Right atrium auricular region (tissue), 2 donors: ENCODE measurements around the gene PSMB2. TPM values are rescaled to one million over a fixed set of nuclear protein-coding genes. Genes with fewer than 3 reads are reported as not detected.
A peak's percentile ranks its signal among the peaks of the same experiment; 100 is the strongest.

Experiments
- DNase-seq: peaks from one replicate; pipeline ENCODE4 v3.0.0-alpha.2; 2019; ENCODE audit warnings: low spot score
- H3K27ac ChIP-seq, 2 donors: fragments of 200-600 bp; sonication (generic); 1 replicate in 1 of 2; 2 replicates in 1 of 2; pipeline ENCODE4 v1.5.1; 2016 to 2019
- H3K27me3 ChIP-seq, 2 donors: fragments of 200-600 bp; sonication (generic); one replicate each; pipeline versions ENCODE4 v1.5.1 to v1.6.0; 2017 to 2019
- H3K36me3 ChIP-seq: fragments of 200-600 bp; sonication (generic); one replicate; pipeline ENCODE4 v1.5.1; 2016
- H3K4me1 ChIP-seq, 2 donors: fragments of 200-600 bp; sonication (generic); one replicate each; pipeline versions ENCODE4 v1.5.1 to v1.6.0; 2017 to 2019
- H3K4me3 ChIP-seq, 2 donors: fragments of 200-600 bp; sonication (generic); 1 replicate in 1 of 2; 2 replicates in 1 of 2; pipeline ENCODE4 v1.5.1; 2017 to 2019; ENCODE audit warnings: mild to moderate bottlenecking in 1 of 2, moderate library complexity in 1 of 2
- H3K9me3 ChIP-seq, 2 donors: fragments of 200-600 bp; sonication (generic); one replicate each; pipeline ENCODE4 v1.5.1; 2019
- total RNA-seq, 2 donors: library from RNA; depleted of rRNA; stranded (reverse); fragments of >200 nt; gene quantifications; one replicate each; pipeline ENCODE4 v1.1.0, GENCODE V29; 2016
- TF ChIP-seq, protein P1 (sequence below), 2 donors: fragments of 200-600 bp; sonication (generic); IDR thresholded peaks; one replicate each; pipeline ENCODE4 v1.5.1; 2019; ENCODE audit warnings: antibody characterized with exemption in 2 of 2

PSMB2 gene
- total RNA-seq, 2 donors from 2014 or later = 30.4 to 31.7 TPM

DNA sequence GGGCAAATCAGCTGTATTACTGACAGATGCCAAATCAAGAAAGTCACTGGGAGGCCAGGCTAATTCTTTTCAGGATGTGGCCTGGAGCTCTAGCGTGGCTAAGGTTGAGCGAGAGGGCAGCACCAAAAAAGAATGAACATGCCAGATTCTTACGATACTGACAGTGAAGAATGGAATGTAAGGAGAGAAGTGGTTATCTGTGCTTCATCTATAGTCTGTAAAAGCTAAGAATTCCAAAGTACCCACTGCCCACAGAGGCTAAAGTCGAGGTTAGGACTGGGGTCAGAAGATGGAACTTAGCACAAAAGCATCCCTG is 35.5 kb downstream of the PSMB2 start:
- no peaks in the 10 kb centered on the region for H3K9me3 ChIP-seq
- no peak overlapping the region for H3K27ac ChIP-seq
- TF ChIP-seq, protein P1, sequence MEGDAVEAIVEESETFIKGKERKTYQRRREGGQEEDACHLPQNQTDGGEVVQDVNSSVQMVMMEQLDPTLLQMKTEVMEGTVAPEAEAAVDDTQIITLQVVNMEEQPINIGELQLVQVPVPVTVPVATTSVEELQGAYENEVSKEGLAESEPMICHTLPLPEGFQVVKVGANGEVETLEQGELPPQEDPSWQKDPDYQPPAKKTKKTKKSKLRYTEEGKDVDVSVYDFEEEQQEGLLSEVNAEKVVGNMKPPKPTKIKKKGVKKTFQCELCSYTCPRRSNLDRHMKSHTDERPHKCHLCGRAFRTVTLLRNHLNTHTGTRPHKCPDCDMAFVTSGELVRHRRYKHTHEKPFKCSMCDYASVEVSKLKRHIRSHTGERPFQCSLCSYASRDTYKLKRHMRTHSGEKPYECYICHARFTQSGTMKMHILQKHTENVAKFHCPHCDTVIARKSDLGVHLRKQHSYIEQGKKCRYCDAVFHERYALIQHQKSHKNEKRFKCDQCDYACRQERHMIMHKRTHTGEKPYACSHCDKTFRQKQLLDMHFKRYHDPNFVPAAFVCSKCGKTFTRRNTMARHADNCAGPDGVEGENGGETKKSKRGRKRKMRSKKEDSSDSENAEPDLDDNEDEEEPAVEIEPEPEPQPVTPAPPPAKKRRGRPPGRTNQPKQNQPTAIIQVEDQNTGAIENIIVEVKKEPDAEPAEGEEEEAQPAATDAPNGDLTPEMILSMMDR (IDR thresholded peaks at IDR 0.05) = no peak
- no peaks in the 10 kb centered on the region for H3K4me1 ChIP-seq
- no peak for DNase-seq
- no peak overlapping the region for H3K4me3 ChIP-seq
- peaks cover 72% of the 10 kb centered on the region for H3K36me3 ChIP-seq
- H3K27me3 ChIP-seq = no peaks in the 10 kb centered on the region

DNA sequence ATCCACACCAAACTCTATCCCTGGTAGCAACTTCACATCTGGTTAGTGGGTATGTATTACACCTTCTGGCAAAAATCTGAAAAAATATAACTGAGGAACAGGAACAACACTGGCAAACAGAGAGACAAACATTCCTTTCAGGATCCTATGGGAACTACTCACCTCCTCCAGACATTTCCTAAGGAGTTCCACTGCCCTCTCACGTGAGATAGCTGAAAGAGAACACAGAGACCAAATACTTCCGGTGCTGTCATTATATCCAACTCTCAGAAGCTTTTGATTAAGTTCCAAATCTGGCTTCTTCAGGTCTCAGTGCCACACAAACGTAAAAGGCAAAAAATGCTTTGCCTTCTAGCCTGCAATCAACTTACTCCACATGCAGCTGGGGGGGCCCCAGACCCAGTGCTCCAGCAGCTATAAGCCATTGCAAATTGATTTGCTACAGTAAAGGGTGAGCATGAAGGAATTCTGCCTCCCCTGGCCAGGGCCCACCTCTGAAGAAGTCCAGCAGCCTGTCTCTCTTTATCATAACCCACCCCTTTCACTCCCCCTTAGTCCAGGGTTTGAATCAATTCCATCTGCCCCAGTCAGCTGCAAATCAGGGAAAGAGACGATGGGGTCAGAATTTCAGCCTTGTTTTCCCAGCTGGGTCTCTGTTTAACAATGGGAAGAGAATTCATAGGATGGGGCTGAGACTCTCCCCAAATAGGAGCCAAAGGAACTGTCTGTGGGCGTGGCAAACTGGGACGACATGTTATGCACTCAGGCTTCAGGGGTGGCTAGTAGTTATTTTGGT is 36.1 kb downstream of the PSMB2 start:
- TF ChIP-seq, protein P1 (IDR thresholded peaks at IDR 0.05) = no peak

DNA sequence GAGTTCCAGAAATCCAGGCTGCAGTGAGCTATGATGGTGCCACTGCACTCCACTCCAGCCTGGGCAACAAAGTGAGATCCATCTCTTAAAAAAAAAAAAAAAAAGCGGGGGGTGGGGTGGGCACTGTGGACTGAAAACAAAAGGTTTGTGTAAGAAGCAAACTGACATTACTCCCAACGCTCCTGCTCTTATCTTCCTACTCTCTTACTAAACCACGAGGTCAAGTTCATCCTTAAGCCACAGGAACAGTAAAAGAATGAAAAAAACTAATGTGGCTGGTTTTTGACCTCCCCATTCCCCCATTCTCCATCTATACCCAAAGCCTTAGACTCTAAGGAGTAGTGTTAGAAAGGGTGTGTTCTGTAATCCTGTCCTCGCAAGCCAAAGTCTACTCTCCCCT is 37.4 kb downstream of the PSMB2 start:
- H3K4me3 ChIP-seq = no peak overlapping the region
- H3K9me3 ChIP-seq = no peaks in the 10 kb centered on the region
- DNase-seq = no peak
- no peaks in the 10 kb centered on the region for H3K27me3 ChIP-seq
- no peaks in the 10 kb centered on the region for H3K4me1 ChIP-seq
- no peak overlapping the region for H3K27ac ChIP-seq
- TF ChIP-seq, protein P1 (IDR thresholded peaks at IDR 0.05) = no peak
- peaks cover 76% of the 10 kb centered on the region for H3K36me3 ChIP-seq

More for the DNA sequence above, 36.1 kb downstream of the PSMB2 start:
- H3K4me1 ChIP-seq = no peaks in the 10 kb centered on the region
- no peaks in the 10 kb centered on the region for H3K27me3 ChIP-seq
- DNase-seq = no peak
- no peak overlapping the region for H3K27ac ChIP-seq
- peaks cover 72% of the 10 kb centered on the region for H3K36me3 ChIP-seq
- no peaks in the 10 kb centered on the region for H3K9me3 ChIP-seq
- H3K4me3 ChIP-seq = no peak overlapping the region

DNA sequence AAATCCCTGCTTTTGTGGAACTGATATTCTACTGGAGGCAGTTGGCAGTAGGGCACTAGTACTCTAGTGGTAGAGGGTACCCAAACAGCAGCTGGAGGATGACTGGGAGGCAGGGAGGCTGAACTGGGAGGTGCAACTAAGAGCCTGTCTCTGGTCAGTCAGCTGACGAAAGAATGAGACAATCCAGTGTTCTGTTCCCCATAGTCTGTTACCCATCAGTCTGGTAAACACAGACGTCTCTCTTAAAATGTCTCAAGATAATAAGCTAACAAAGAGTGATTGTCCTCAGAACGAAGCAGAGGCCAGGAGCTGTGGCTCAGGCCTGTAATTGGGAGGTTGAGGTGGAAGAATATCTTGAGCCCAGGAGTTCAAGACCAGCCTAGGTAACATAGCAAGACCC is 37.9 kb downstream of the PSMB2 start:
- DNase-seq = no peak
- no peak overlapping the region for H3K4me3 ChIP-seq
- TF ChIP-seq, protein P1 (IDR thresholded peaks at IDR 0.05) = no peak
- H3K27me3 ChIP-seq = no peaks in the 10 kb centered on the region
- H3K27ac ChIP-seq = no peak overlapping the region
- peaks cover 71% of the 10 kb centered on the region for H3K36me3 ChIP-seq
- H3K4me1 ChIP-seq = no peaks in the 10 kb centered on the region
- H3K9me3 ChIP-seq = no peaks in the 10 kb centered on the region

DNA sequence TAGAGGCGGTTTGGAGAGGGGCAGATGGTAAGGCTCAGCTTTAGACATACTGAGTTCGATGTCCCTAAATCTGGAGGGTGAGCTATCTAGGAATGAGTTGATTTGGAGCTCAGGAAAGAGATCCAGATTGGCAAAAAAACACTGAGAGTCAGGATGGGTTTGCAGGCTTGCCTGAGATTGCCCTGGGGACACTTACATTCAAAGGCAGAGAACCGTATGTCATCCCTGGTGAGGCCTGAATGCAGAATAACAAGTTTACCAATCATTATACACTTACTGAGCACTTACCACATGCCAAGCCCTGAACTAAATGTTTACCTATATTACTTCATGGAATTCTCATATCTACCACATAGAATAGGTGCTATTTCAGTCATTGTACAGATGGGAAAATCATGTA is 40.7 kb downstream of the PSMB2 start:
- Histone ChIP-seq H3K9me3 (no peaks in the 10 kb centered on the region), H3K4me1 (no peaks in the 10 kb centered on the region), H3K27ac (no peak overlapping the region), H3K36me3 (peaks cover 53% of the 10 kb centered on the region), H3K27me3 (no peaks in the 10 kb centered on the region), H3K4me3 (no peak overlapping the region)
- peak; percentile 11 for DNase-seq
- TF ChIP-seq, protein P1 (IDR thresholded peaks at IDR 0.05) = no peak

DNA sequence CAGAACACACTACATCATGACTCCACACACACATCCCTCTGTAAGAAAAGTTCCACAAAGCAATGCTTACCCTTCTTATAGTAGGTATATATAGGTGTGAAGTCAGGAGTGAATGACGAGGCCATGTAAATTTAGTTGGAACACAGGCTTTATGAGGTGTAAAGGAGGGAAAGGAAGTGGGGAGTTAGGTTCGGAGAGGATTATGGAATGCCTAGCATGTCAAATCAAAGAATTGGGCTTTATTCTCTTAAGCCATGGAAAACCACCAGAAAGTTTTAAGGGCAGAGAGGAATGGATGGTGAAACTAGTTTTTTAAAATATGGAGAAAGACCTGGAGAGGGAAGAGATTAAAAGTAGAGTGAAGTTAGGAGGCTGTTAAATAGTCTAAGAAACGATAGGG is 41.9 kb downstream of the PSMB2 start:
- Histone ChIP-seq H3K36me3 (peaks cover 43% of the 10 kb centered on the region), H3K4me3 (no peak overlapping the region), H3K9me3 (no peaks in the 10 kb centered on the region), H3K27ac (no peak overlapping the region), H3K4me1 (no peaks in the 10 kb centered on the region), H3K27me3 (no peaks in the 10 kb centered on the region)
- DNase-seq = no peak
- TF ChIP-seq, protein P1 (IDR thresholded peaks at IDR 0.05) = no peak
